OCI-LY7 (cell line): ENCODE results near the gene RBMS2.

Source experiments
- CTCF ChIP-seq: fragments of 200-600 bp; sonication (generic); conservative IDR thresholded peaks from 2 replicates; pipeline ENCODE4 v1.5.1; 2014; ENCODE audit warnings: mild to moderate bottlenecking, antibody characterized with exemption, low read length, moderate library complexity, mixed read lengths
- EZH2phosphoT487 ChIP-seq: fragments of 200-600 bp; sonication (generic); IDR thresholded peaks from 2 replicates; pipeline ENCODE4 v1.6.1; 2018; ENCODE audit warnings: low read depth, borderline replicate concordance, mild to moderate bottlenecking, mixed run types, antibody characterized with exemption, low read length, moderate library complexity, mixed read lengths

GRCh38 chr12:56565510-56566101 lies 44.0 kb downstream of the RBMS2 start:
- TF ChIP-seq CTCF = no peak
- TF ChIP-seq EZH2phosphoT487 = no peak
